Thoracic aorta (tissue), 2 donors: ENCODE data around the gene RBP4. TPM values are rescaled to one million over a fixed set of nuclear protein-coding genes. Genes with fewer than 3 reads are reported as not detected.

Experiments
- ATAC-seq: fragments of 150-250 bp; one replicate; pipeline ENCODE4 v1.8.0; 2017; ENCODE audit warnings: low read depth; ENCODE audit not compliant: insufficient number of reproducible peaks, low FRiP score
- DNase-seq: peaks from one replicate; pipeline ENCODE4 v3.0.0-alpha.2; 2020; ENCODE audit warnings: low spot score
- H3K27ac ChIP-seq, 2 donors: fragments of 200-600 bp; sonication (generic); 1 replicate in 1 of 2; 2 replicates in 1 of 2; pipeline ENCODE4 v1.5.1; 2016; ENCODE audit warnings: mild to moderate bottlenecking in 2 of 2, moderate library complexity in 2 of 2
- H3K27me3 ChIP-seq: fragments of 200-600 bp; sonication (generic); replicated peaks from 2 replicates; pipeline ENCODE4 v1.6.0; 2016; ENCODE audit warnings: mild to moderate bottlenecking; ENCODE audit not compliant: insufficient read depth
- H3K36me3 ChIP-seq: fragments of 200-600 bp; sonication (generic); one replicate; pipeline ENCODE4 v1.5.1; 2016
- H3K4me1 ChIP-seq, 2 donors: fragments of 200-600 bp; sonication (generic); 1 replicate in 1 of 2; 2 replicates in 1 of 2; pipeline versions ENCODE4 v1.5.1 to v1.6.0; 2016; ENCODE audit warnings: low read depth in 2 of 2, mild to moderate bottlenecking in 1 of 2; ENCODE audit not compliant: control insufficient read depth in 1 of 2
- H3K4me3 ChIP-seq: fragments of 200-600 bp; sonication (generic); 2 replicates; pipeline ENCODE4 v1.5.1; 2016; ENCODE audit warnings: mild to moderate bottlenecking
- H3K9me3 ChIP-seq: fragments of 200-600 bp; sonication (generic); 2 replicates; pipeline ENCODE4 v1.5.1; 2016
- CTCF ChIP-seq: fragments of 200-600 bp; sonication (generic); IDR thresholded peaks from one replicate; pipeline ENCODE4 v1.5.1; 2019; ENCODE audit warnings: antibody characterized with exemption
- total RNA-seq, 2 donors: library from RNA; depleted of rRNA; stranded (reverse); fragments of >200 nt; gene quantifications; one replicate each; pipeline versions ENCODE4 v1.1.0 to v1.2.3, GENCODE V29; 2016

The RBP4 gene
- total RNA-seq, 2 donors from 2014 or later = 23.1 to 23.3 TPM

GRCh38 chr10:93622942-93623341, 21.9 kb upstream of the RBP4 start:
- H3K36me3 ChIP-seq = no peaks in the 10 kb centered on the region
- H3K4me1 ChIP-seq = no peaks in the 10 kb centered on the region
- DNase-seq (no peak), ATAC-seq (no peak)
- H3K9me3 ChIP-seq = no peaks in the 10 kb centered on the region
- no peak overlapping the region for H3K27ac ChIP-seq
- no peaks in the 10 kb centered on the region for H3K27me3 ChIP-seq
- no peak overlapping the region for H3K4me3 ChIP-seq
- TF ChIP-seq CTCF = no peak

GRCh38 chr10:93620925-93621324, 19.9 kb upstream of the RBP4 start:
- no peak overlapping the region for H3K4me3 ChIP-seq
- H3K9me3 ChIP-seq = no peaks in the 10 kb centered on the region
- H3K27ac ChIP-seq = no peak overlapping the region
- DNase-seq (no peak), ATAC-seq (no peak)
- no peaks in the 10 kb centered on the region for H3K4me1 ChIP-seq
- no peaks in the 10 kb centered on the region for H3K36me3 ChIP-seq
- no peak for TF ChIP-seq CTCF
- H3K27me3 ChIP-seq = no peaks in the 10 kb centered on the region

GRCh38 chr10:93615576-93616235, 14.7 kb upstream of the RBP4 start:
- TF ChIP-seq CTCF = no peak
- ATAC-seq = no peak
- Histone ChIP-seq H3K4me3 (no peak overlapping the region), H3K27me3 (no peaks in the 10 kb centered on the region), H3K9me3 (no peaks in the 10 kb centered on the region), H3K27ac (no peak overlapping the region), H3K4me1 (no peaks in the 10 kb centered on the region), H3K36me3 (no peaks in the 10 kb centered on the region)
- no peak for DNase-seq

GRCh38 chr10:93614101-93614825, 13.2 kb upstream of the RBP4 start:
- H3K4me3 ChIP-seq = no peak overlapping the region
- TF ChIP-seq CTCF = no peak
- no peaks in the 10 kb centered on the region for H3K36me3 ChIP-seq
- no peaks in the 10 kb centered on the region for H3K27me3 ChIP-seq
- no peak for ATAC-seq
- DNase-seq = no peak
- H3K27ac ChIP-seq = no peak overlapping the region
- H3K4me1 ChIP-seq = no peaks in the 10 kb centered on the region
- H3K9me3 ChIP-seq = no peaks in the 10 kb centered on the region

GRCh38 chr10:93613126-93613525, 12.1 kb upstream of the RBP4 start:
- Histone ChIP-seq H3K27me3 (no peaks in the 10 kb centered on the region), H3K27ac (no peak overlapping the region), H3K4me3 (no peak overlapping the region), H3K4me1 (no peaks in the 10 kb centered on the region), H3K9me3 (no peaks in the 10 kb centered on the region), H3K36me3 (no peaks in the 10 kb centered on the region)
- DNase-seq = no peak
- no peak for TF ChIP-seq CTCF
- ATAC-seq = no peak
